ENCODE measurements around the gene HPN.
"Not testable (repeated sequence)": the region's sequence is repeated elsewhere in the genome, so short reads cannot be mapped to it uniquely, and the experiment has no call there.

HPN gene

GRCh38 chr19:35099155-35099896, 57.8 kb downstream of the HPN start:
- H3K9me3 ChIP-seq (ENCODE audit: insufficient read depth, low read length, severe bottlenecking): no peaks in the 10 kb centered on the region
- H3K27ac ChIP-seq (ENCODE audit: low read length): no peak overlapping the region
- DNase-seq (no peak), ATAC-seq (ENCODE audit: insufficient read depth, low read depth) (no peak)
- no peak overlapping the region for H3K4me2 ChIP-seq (ENCODE audit: insufficient read depth, low read length)
- no peaks in the 10 kb centered on the region for H3K4me1 ChIP-seq (ENCODE audit: insufficient read depth, low read length)
- H3K79me2 ChIP-seq (ENCODE audit: insufficient read depth, low read length): no peaks in the 10 kb centered on the region
- no peaks in the 10 kb centered on the region for H3K36me3 ChIP-seq (ENCODE audit: insufficient read depth, low read length)
- H2AFZ ChIP-seq (ENCODE audit: low read depth, low read length): no peak overlapping the region
- TF ChIP-seq CTCF (IDR thresholded peaks at IDR 0.05; ENCODE audit: borderline replicate concordance, extremely low read depth, low read length, poor library complexity, severe bottlenecking) (no peak), EZH2 (IDR thresholded peaks at IDR 0.05; ENCODE audit: borderline replicate concordance, low read depth, low read length, severe bottlenecking) (no peak)
- H3K9ac ChIP-seq (ENCODE audit: low read depth, low read length): no peak overlapping the region
- H3K27me3 ChIP-seq (ENCODE audit: insufficient read depth, low read length, poor library complexity): no peaks in the 10 kb centered on the region
- no peaks in the 10 kb centered on the region for H4K20me1 ChIP-seq (ENCODE audit: insufficient read depth, low read length)
- no peak overlapping the region for H3K4me3 ChIP-seq (ENCODE audit: low read depth in 1 of 2, low read length in 2 of 2)

DNA sequence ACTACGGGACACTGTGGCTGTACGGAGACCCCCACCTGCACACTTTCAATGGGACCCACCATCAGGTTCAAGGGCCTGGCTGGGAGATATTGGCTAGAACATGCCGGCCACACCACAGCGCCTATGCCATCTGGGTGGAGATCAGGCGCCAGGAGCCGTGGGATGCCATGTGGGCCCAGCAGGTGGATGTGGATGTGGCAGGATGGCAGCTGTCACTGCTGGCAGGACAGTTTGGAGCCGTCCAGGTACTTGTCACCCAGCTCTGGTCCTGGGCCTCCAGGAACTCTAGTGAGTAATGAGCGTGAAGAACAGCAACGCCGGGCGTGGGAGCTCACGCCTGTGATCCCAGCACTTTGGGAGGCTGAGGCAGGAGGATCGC, 58.4 kb downstream of the HPN start:
- no peak overlapping the region for H3K9ac ChIP-seq (ENCODE audit: low read depth, low read length)
- no peaks in the 10 kb centered on the region for H3K9me3 ChIP-seq (ENCODE audit: insufficient read depth, low read length, severe bottlenecking)
- H2AFZ ChIP-seq (ENCODE audit: low read depth, low read length): no peak overlapping the region
- no peak overlapping the region for H3K4me3 ChIP-seq (ENCODE audit: low read depth in 1 of 2, low read length in 2 of 2)
- H3K27me3 ChIP-seq (ENCODE audit: insufficient read depth, low read length, poor library complexity): no peaks in the 10 kb centered on the region
- ATAC-seq (ENCODE audit: insufficient read depth, low read depth) (no peak), DNase-seq (no peak)
- H4K20me1 ChIP-seq (ENCODE audit: insufficient read depth, low read length): no peaks in the 10 kb centered on the region
- H3K79me2 ChIP-seq (ENCODE audit: insufficient read depth, low read length): no peaks in the 10 kb centered on the region
- TF ChIP-seq CTCF (IDR thresholded peaks at IDR 0.05; ENCODE audit: borderline replicate concordance, extremely low read depth, low read length, poor library complexity, severe bottlenecking): no peak
- TF ChIP-seq EZH2 (IDR thresholded peaks at IDR 0.05; ENCODE audit: borderline replicate concordance, low read depth, low read length, severe bottlenecking): no peak
- no peaks in the 10 kb centered on the region for H3K4me1 ChIP-seq (ENCODE audit: insufficient read depth, low read length)
- no peaks in the 10 kb centered on the region for H3K36me3 ChIP-seq (ENCODE audit: insufficient read depth, low read length)
- no peak overlapping the region for H3K4me2 ChIP-seq (ENCODE audit: insufficient read depth, low read length)
- H3K27ac ChIP-seq (ENCODE audit: low read length): no peak overlapping the region

DNA sequence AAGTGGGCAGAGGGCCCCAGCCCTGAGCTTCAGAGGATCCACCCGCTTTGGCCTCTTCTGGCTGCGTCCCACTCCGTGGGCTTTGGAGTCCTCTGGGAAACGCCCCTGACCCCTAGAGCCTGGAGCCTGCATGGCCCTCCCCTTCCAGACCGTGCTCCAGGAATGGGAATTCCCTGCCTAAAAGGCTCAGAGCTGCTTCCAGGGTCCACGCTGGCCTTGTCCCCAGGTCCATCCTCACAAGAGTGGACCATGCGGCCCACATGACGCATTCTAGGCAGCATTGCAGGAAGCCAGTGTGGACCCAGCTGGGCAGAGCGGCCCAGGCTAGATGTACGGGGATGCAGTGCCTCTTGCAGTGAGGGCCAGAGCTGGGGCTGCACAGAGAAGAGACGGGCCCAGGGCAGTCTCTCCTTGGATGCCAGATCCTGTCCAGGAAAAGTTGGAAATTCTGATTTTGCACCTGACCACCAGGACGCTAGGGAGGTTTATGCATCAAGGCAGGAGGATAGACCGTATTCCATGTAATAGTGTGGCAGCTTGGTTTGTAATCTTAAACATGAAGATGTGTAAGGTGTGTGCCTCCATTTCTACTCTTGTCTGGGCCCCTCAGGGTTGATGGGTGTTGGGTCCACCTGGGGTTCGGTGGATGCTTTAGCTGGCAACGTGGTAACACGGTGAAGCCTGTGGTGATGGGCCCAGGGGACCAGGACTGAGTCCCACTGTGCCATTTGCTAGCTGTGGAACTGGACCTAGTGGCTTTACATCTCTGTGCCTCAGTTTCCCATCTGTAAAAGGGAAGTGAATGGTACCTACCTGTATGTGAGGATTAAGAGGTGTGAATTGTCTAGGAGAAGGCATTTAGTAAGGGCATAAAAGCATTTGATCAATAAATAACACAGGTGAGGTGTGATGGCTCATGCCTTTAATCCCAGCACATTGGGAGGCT, 59.3 kb downstream of the HPN start:
- H3K4me2 ChIP-seq (ENCODE audit: insufficient read depth, low read length): no peak overlapping the region
- DNase-seq (no peak), ATAC-seq (ENCODE audit: insufficient read depth, low read depth) (no peak)
- H3K9me3 ChIP-seq (ENCODE audit: insufficient read depth, low read length, severe bottlenecking): no peaks in the 10 kb centered on the region
- TF ChIP-seq CTCF (IDR thresholded peaks at IDR 0.05; ENCODE audit: borderline replicate concordance, extremely low read depth, low read length, poor library complexity, severe bottlenecking) (no peak), EZH2 (IDR thresholded peaks at IDR 0.05; ENCODE audit: borderline replicate concordance, low read depth, low read length, severe bottlenecking) (no peak)
- H3K4me3 ChIP-seq (ENCODE audit: low read depth in 1 of 2, low read length in 2 of 2): no peak overlapping the region
- no peaks in the 10 kb centered on the region for H3K79me2 ChIP-seq (ENCODE audit: insufficient read depth, low read length)
- H4K20me1 ChIP-seq (ENCODE audit: insufficient read depth, low read length): no peaks in the 10 kb centered on the region
- no peak overlapping the region for H3K9ac ChIP-seq (ENCODE audit: low read depth, low read length)
- no peak overlapping the region for H3K27ac ChIP-seq (ENCODE audit: low read length)
- no peaks in the 10 kb centered on the region for H3K4me1 ChIP-seq (ENCODE audit: insufficient read depth, low read length)
- no peak overlapping the region for H2AFZ ChIP-seq (ENCODE audit: low read depth, low read length)
- H3K27me3 ChIP-seq (ENCODE audit: insufficient read depth, low read length, poor library complexity): no peaks in the 10 kb centered on the region
- no peaks in the 10 kb centered on the region for H3K36me3 ChIP-seq (ENCODE audit: insufficient read depth, low read length)

GRCh38 chr19:35101949-35102348, 60.4 kb downstream of the HPN start:
- H2AFZ ChIP-seq (ENCODE audit: low read depth, low read length); H3K9me3 ChIP-seq (ENCODE audit: insufficient read depth, low read length, severe bottlenecking); H3K79me2 ChIP-seq (ENCODE audit: insufficient read depth, low read length); DNase-seq; H3K36me3 ChIP-seq (ENCODE audit: insufficient read depth, low read length); H3K9ac ChIP-seq (ENCODE audit: low read depth, low read length); H3K27ac ChIP-seq (ENCODE audit: low read length); H3K4me3 ChIP-seq (ENCODE audit: low read depth in 1 of 2, low read length in 2 of 2); H3K4me1 ChIP-seq (ENCODE audit: insufficient read depth, low read length); ATAC-seq (ENCODE audit: insufficient read depth, low read depth); H3K27me3 ChIP-seq (ENCODE audit: insufficient read depth, low read length, poor library complexity); H4K20me1 ChIP-seq (ENCODE audit: insufficient read depth, low read length); H3K4me2 ChIP-seq (ENCODE audit: insufficient read depth, low read length): not testable (repeated sequence)

GRCh38 chr19:35103614-35104013, 62.1 kb downstream of the HPN start:
- H3K27me3 ChIP-seq (ENCODE audit: insufficient read depth, low read length, poor library complexity); H3K79me2 ChIP-seq (ENCODE audit: insufficient read depth, low read length); H3K4me3 ChIP-seq (ENCODE audit: low read depth in 1 of 2, low read length in 2 of 2); H3K4me1 ChIP-seq (ENCODE audit: insufficient read depth, low read length); H4K20me1 ChIP-seq (ENCODE audit: insufficient read depth, low read length); H3K9ac ChIP-seq (ENCODE audit: low read depth, low read length); H3K27ac ChIP-seq (ENCODE audit: low read length); DNase-seq; H3K4me2 ChIP-seq (ENCODE audit: insufficient read depth, low read length); H3K9me3 ChIP-seq (ENCODE audit: insufficient read depth, low read length, severe bottlenecking); ATAC-seq (ENCODE audit: insufficient read depth, low read depth); H2AFZ ChIP-seq (ENCODE audit: low read depth, low read length); H3K36me3 ChIP-seq (ENCODE audit: insufficient read depth, low read length): not testable (repeated sequence)

All from DND-41 (cell line).